Panc1 (cell line): ENCODE results near the gene ZFP1.

Experiments
- POLR2AphosphoS5 ChIP-seq: IDR thresholded peaks from 2 replicates; pipeline ENCODE4 v1.6.1; 2012; ENCODE audit warnings: mild to moderate bottlenecking, low read depth, low read length, moderate library complexity
- TF ChIP-seq, protein P1 (sequence below): fragments of 450-650 bp; IDR thresholded peaks from 2 replicates; pipeline ENCODE4 v1.5.1; 2017; ENCODE audit warnings: mild to moderate bottlenecking
- TF ChIP-seq, protein P2 (sequence below), 2 experiments: IDR thresholded peaks; 2 replicates each; pipeline ENCODE4 v1.6.1; 2011 to 2012; ENCODE audit warnings: low read depth in 2 of 2, control low read depth in 1 of 2, low read length in 1 of 2, mild to moderate bottlenecking in 1 of 2, moderate library complexity in 1 of 2; ENCODE audit not compliant: insufficient read depth in 1 of 2

DNA sequence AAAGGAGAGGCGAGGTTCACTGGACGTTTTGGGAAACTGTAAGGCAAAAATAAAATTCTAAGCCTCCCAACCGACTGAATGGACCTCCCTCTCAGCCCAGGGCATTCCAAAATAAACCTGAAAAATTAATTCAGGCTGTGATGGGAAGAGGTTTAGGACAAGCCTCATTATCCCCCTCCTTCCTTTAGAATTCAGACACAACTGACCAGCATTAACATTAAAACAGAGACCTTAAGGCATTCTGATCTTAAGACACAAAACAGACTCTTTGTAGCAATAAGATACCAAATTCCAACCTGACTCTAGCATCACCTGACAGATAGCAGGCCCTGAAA lies 31.4 kb upstream of the ZFP1 start:
- TF ChIP-seq, protein P1, sequence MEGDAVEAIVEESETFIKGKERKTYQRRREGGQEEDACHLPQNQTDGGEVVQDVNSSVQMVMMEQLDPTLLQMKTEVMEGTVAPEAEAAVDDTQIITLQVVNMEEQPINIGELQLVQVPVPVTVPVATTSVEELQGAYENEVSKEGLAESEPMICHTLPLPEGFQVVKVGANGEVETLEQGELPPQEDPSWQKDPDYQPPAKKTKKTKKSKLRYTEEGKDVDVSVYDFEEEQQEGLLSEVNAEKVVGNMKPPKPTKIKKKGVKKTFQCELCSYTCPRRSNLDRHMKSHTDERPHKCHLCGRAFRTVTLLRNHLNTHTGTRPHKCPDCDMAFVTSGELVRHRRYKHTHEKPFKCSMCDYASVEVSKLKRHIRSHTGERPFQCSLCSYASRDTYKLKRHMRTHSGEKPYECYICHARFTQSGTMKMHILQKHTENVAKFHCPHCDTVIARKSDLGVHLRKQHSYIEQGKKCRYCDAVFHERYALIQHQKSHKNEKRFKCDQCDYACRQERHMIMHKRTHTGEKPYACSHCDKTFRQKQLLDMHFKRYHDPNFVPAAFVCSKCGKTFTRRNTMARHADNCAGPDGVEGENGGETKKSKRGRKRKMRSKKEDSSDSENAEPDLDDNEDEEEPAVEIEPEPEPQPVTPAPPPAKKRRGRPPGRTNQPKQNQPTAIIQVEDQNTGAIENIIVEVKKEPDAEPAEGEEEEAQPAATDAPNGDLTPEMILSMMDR = no peak
- no peak for TF ChIP-seq POLR2AphosphoS5
- TF ChIP-seq, protein P2, sequence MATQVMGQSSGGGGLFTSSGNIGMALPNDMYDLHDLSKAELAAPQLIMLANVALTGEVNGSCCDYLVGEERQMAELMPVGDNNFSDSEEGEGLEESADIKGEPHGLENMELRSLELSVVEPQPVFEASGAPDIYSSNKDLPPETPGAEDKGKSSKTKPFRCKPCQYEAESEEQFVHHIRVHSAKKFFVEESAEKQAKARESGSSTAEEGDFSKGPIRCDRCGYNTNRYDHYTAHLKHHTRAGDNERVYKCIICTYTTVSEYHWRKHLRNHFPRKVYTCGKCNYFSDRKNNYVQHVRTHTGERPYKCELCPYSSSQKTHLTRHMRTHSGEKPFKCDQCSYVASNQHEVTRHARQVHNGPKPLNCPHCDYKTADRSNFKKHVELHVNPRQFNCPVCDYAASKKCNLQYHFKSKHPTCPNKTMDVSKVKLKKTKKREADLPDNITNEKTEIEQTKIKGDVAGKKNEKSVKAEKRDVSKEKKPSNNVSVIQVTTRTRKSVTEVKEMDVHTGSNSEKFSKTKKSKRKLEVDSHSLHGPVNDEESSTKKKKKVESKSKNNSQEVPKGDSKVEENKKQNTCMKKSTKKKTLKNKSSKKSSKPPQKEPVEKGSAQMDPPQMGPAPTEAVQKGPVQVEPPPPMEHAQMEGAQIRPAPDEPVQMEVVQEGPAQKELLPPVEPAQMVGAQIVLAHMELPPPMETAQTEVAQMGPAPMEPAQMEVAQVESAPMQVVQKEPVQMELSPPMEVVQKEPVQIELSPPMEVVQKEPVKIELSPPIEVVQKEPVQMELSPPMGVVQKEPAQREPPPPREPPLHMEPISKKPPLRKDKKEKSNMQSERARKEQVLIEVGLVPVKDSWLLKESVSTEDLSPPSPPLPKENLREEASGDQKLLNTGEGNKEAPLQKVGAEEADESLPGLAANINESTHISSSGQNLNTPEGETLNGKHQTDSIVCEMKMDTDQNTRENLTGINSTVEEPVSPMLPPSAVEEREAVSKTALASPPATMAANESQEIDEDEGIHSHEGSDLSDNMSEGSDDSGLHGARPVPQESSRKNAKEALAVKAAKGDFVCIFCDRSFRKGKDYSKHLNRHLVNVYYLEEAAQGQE (IDR thresholded peaks at IDR 0.05; ENCODE audit: insufficient read depth in 1 of 2, low read depth in 2 of 2, low read length in 1 of 2) = no peak
